Lower leg skin (tissue), 4 donors: ENCODE results near the gene NCOA5. TPM values are rescaled to one million over a fixed set of nuclear protein-coding genes. Genes with fewer than 3 reads are reported as not detected.

Source experiments
- DNase-seq, 2 donors: peaks; one replicate each; pipeline ENCODE4 v3.0.0-alpha.2; 2019; ENCODE audit warnings: low spot score in 2 of 2
- H3K4me3 ChIP-seq: fragments of 200-600 bp; sonication (generic); 2 replicates; pipeline ENCODE4 v1.5.1; 2017; ENCODE audit warnings: mild to moderate bottlenecking, low read depth; ENCODE audit not compliant: poor library complexity, severe bottlenecking
- POLR2A ChIP-seq, 2 donors: fragments of 450-650 bp; IDR thresholded peaks; one replicate each; pipeline ENCODE4 v1.6.1; 2016 to 2017; ENCODE audit warnings: antibody characterized with exemption in 2 of 2, mild to moderate bottlenecking in 1 of 2, moderate library complexity in 1 of 2
- WGBS, 2 donors: methylation state at CpG; one replicate each; pipeline ENCODE4 v1.1.5; 2018; 5-methylcytosine and 5-hydroxymethylcytosine counted together
- intact Hi-C: fragments of 100-400 bp; cut with DNase I; formaldehyde crosslinking; loops from one replicate; pipeline ENCODE4 v1.15.0; 2023; ENCODE audit warnings: low total_unique reads
- total RNA-seq, 4 donors: library from RNA; depleted of rRNA; stranded (reverse); fragments of >200 nt; gene quantifications; one replicate each; pipeline ENCODE4 v1.1.0, GENCODE V29; 2016
- TF ChIP-seq, protein P1 (sequence below), 3 donors: fragments of 450-650 bp; IDR thresholded peaks; one replicate each; pipeline ENCODE4 v1.5.1; 2016; ENCODE audit warnings: antibody characterized with exemption in 3 of 3, mild to moderate bottlenecking in 3 of 3, moderate library complexity in 2 of 3

NCOA5 gene
- 10 to 100 TPM; 27.7 to 51.5 (median 41.2) TPM for total RNA-seq

DNA sequence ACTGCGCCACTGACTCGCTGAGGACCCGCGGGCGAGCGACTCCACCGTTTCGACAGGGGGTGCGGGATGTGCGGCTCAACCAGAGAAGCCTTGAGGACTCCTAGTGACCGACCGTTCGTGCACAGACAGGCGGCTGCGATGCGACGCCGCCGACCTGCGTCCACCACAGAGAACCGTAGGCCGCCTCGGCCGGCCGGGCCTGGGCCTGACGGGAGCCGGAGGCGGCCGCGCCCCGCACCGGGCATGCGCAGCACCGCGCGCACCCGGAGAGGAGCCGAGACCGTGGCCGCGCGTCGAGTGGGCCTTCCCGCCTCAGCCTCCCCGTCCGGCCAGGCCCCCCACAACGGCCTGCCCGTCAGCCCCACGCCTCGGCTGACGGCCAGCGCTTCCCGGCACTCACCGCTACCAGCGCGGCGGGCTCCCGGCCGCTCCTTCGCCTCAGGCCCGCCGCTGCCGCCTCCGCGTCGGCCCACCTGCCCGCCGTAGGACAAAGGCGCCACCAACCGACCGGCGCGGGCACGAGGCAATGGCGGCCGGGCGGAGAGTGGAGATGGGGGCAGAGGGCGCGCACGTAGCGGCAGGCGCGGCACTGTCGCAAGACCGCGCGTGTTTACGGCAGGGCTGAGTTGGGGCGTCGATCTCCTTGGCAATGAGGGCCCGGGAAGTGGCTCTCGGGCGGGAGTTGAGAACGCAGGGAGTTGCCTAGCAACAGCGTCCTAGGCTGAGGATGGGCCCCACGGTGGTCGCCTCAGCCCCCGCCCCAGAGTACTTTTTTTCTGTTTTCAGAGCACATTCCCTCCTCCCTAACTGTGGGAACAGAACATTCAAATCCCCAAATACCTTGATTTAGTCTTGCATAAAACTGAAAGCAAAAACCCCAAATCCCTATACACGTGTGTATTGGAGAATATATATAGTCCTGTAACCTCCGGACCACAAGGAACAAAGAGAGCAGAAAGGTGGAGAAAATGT lies at the start of gene NCOA5:
NCOA5 (minus strand) TSS at position 546 of the 972 bp plus-strand sequence. CDS start 10,538 bp downstream, outside the sequence.
- intact Hi-C loops = no loop called here
- peak in 1 of 2 donors; percentile 86 for TF ChIP-seq POLR2A (IDR thresholded peaks at IDR 0.05)
- TF ChIP-seq, protein P1, sequence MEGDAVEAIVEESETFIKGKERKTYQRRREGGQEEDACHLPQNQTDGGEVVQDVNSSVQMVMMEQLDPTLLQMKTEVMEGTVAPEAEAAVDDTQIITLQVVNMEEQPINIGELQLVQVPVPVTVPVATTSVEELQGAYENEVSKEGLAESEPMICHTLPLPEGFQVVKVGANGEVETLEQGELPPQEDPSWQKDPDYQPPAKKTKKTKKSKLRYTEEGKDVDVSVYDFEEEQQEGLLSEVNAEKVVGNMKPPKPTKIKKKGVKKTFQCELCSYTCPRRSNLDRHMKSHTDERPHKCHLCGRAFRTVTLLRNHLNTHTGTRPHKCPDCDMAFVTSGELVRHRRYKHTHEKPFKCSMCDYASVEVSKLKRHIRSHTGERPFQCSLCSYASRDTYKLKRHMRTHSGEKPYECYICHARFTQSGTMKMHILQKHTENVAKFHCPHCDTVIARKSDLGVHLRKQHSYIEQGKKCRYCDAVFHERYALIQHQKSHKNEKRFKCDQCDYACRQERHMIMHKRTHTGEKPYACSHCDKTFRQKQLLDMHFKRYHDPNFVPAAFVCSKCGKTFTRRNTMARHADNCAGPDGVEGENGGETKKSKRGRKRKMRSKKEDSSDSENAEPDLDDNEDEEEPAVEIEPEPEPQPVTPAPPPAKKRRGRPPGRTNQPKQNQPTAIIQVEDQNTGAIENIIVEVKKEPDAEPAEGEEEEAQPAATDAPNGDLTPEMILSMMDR (IDR thresholded peaks at IDR 0.05) = no peak
- DNase-seq = peak; percentile 95 to 99
- 1% methylated on average over 38 to 90 of the region's 100 CpGs for WGBS, 2 donors
- peak within 1 kb of the TSS; percentile 51 for H3K4me3 ChIP-seq

DNA sequence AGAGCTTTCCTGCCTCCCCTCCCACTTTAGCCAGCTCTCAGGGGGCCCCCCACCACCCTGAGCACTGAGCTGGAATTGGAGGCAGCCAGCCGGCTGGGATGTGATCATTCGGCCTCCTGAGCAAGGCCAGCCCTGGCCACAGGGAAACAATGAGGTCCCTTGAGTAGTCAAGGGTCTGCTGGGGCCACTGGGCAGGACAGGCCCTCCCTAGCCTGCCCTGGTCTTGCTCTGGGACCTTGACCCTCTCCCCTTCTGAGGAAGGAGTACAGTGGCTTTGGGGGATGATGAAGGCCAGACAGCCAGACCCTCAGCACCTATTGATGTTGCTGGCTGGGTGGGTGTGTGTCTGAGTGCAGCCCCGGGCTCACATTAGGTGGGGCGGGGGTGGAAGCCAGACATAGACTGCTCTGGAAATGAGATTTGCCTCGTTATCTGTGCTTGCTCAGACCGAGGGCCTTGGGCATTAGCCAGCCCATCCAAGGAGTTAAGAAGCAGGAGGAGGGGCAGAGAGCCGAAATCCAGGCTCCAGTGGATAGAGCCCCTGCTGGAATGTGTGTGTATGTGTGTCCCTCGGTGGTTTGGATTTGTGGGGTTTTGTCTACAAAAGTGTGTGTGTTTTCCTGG lies 49.6 kb upstream of the NCOA5 start:
- 35 to 36% methylated on average over 6 to 8 of the region's 8 CpGs for WGBS, 2 donors
- intact Hi-C loops = loop anchor here (10.0 kb wide), 1 partner anchor 205 kb away; no protein-coding TSS in a partner anchor

DNA sequence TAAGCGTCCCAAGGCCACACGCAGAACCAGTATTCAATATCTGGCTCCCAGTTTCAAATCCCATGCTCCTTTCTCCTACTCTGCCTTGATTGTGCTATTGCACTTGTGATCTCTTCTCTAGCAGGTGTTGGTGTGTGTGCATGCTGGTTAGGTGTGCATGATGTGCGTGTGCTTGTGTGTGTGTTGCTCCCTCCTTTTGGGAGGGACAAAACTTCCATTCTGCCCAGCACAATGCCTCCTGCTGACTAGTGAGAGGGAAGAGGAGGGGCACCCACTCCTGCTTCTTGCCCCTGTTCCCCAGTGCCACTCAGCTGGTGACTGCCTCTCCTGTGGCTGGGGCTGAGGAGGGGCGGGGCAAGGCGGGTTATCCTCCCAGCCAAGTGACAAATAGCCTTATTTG lies 48.1 kb upstream of the NCOA5 start:
- TF ChIP-seq, protein P1 (IDR thresholded peaks at IDR 0.05) = no peak
- no peak for TF ChIP-seq POLR2A (IDR thresholded peaks at IDR 0.05)
- 53 to 61% methylated on average over 5 of the region's 5 CpGs for WGBS, 2 donors
- intact Hi-C loops = loop anchor here (10.0 kb wide), 1 partner anchor 207 kb away; no protein-coding TSS in a partner anchor
- no peak overlapping the region for H3K4me3 ChIP-seq
- DNase-seq = no peak

More for the DNA sequence above, 49.6 kb upstream of the NCOA5 start:
- H3K4me3 ChIP-seq = no peak overlapping the region
- no peak for DNase-seq
- no peak for TF ChIP-seq POLR2A (IDR thresholded peaks at IDR 0.05)
- TF ChIP-seq, protein P1 (IDR thresholded peaks at IDR 0.05) = no peak

DNA sequence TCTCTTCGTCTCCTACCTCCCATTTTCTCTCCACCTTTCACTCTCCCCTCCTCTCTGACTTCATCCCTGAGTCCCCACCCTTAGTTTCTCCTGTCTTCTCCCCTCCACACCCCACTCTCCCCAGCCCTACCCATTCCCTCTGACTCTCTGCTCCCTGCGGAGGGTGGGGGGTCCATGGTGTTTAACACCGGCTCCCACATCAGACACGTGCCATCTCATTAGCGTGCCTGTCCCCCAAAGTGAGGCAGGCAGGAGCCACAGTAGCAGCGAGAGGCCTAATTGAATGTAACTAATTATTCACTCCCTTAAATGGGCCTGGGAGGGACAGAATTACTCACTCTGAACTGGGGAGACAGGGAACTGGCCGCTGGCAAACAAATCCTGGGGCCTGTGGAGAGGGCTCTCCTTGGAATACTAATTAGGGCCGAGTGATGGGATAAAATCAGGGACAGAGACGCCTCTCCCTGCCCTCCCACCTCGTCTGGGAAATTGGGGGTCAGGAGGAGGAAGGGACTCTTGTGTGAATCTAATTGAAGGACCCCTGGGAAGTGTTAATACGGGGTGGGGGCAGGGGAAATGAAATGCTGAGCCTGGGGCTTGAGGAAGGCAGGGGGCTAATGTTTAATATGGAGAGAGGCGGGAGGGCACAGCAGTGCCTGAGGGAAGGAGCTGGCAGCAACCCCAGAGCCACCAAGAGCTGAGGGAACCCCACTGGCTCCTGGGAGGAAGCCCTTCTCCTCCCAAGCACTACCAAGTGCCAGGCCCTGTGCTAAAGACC lies 46.3 kb upstream of the NCOA5 start:
- no peak overlapping the region for H3K4me3 ChIP-seq
- TF ChIP-seq, protein P1 (IDR thresholded peaks at IDR 0.05) = no peak
- no peak for TF ChIP-seq POLR2A (IDR thresholded peaks at IDR 0.05)
- WGBS, 2 donors = 50 to 55% methylated on average over 12 of the region's 12 CpGs
- intact Hi-C loops = loop anchor here (10.0 kb wide), 1 partner anchor 209 kb away; no protein-coding TSS in a partner anchor
- DNase-seq = no peak

DNA sequence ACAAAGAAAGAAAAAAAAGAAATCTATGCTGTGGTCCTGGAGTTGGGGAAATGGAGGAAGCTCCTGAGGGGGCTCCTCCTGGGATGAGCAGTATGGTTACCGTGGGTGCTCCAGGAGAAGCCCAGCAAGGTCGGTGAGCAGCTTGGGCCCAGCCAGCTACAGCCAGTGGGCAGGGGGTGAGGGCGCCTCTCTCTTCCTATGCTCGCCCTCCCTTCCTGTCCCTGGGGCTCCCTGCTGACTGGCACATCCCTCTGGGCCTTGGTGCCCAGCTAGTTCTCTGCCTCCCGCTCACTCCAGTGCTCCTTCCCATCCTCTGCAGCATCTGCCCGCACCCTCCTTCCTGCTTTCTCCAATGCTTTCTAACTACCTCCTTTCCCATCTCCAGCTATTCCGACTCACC lies 45.0 kb upstream of the NCOA5 start:
- no peak for TF ChIP-seq POLR2A (IDR thresholded peaks at IDR 0.05)
- TF ChIP-seq, protein P1 (IDR thresholded peaks at IDR 0.05) = no peak
- intact Hi-C loops = loop anchor here (10.0 kb wide), 1 partner anchor 210 kb away; no protein-coding TSS in a partner anchor
- H3K4me3 ChIP-seq = no peak overlapping the region
- DNase-seq = no peak
- WGBS, 2 donors = 85% methylated on average over 7 of the region's 7 CpGs
